Osteoblast (primary cell): Measurements from ENCODE around the gene PARD3. TPM values are rescaled to one million over a fixed set of nuclear protein-coding genes. Genes with fewer than 3 reads are reported as not detected.

ENCODE experiments used
- DNase-seq: peaks from one replicate; pipeline ENCODE4 v3.0.0; 2011; ENCODE audit warnings: low spot score, mixed read lengths; ENCODE audit not compliant: insufficient read length; ENCODE audit errors: missing footprints
- H2AFZ ChIP-seq: 2 replicates; pipeline ENCODE4 v1.6.0; 2011; ENCODE audit warnings: mild to moderate bottlenecking, low read length
- H3K27ac ChIP-seq: 2 replicates; pipeline ENCODE4 v1.5.1; 2011; ENCODE audit warnings: mild to moderate bottlenecking, low read depth, low read length, moderate library complexity
- H3K27me3 ChIP-seq: 2 replicates; pipeline ENCODE4 v1.6.0; 2012; ENCODE audit warnings: mild to moderate bottlenecking, control low read depth, inconsistent platforms, low read length, moderate library complexity; ENCODE audit not compliant: insufficient read depth
- H3K36me3 ChIP-seq: 2 replicates; pipeline ENCODE4 v1.5.1; 2011; ENCODE audit warnings: mild to moderate bottlenecking, low read length, control low read depth, moderate library complexity; ENCODE audit not compliant: insufficient read depth
- H3K4me1 ChIP-seq: 2 replicates; pipeline ENCODE4 v1.5.1; 2011; ENCODE audit warnings: mild to moderate bottlenecking, low read length, control low read depth, moderate library complexity; ENCODE audit not compliant: insufficient read depth
- H3K4me2 ChIP-seq: 2 replicates; pipeline ENCODE4 v1.6.0; 2011; ENCODE audit warnings: mild to moderate bottlenecking, low read length; ENCODE audit not compliant: insufficient read depth
- H3K4me3 ChIP-seq: fragments of 200-600 bp; sonication (generic); 3 replicates; pipeline ENCODE4 v1.5.1; 2012; ENCODE audit warnings: mild to moderate bottlenecking, low read length, inconsistent platforms; ENCODE audit not compliant: insufficient read depth
- H3K79me2 ChIP-seq: 2 replicates; pipeline ENCODE4 v1.6.0; 2012; ENCODE audit warnings: mild to moderate bottlenecking, low read length, control low read depth, inconsistent platforms; ENCODE audit not compliant: insufficient read depth
- H3K9me3 ChIP-seq: 2 replicates; pipeline ENCODE4 v1.5.1; 2011; ENCODE audit warnings: low read depth, low read length, control low read depth
- H4K20me1 ChIP-seq: 2 replicates; pipeline ENCODE4 v1.6.0; 2012; ENCODE audit warnings: mild to moderate bottlenecking, low read length, control low read depth; ENCODE audit not compliant: insufficient read depth
- CTCF ChIP-seq: IDR thresholded peaks from 2 replicates; pipeline ENCODE4 v1.5.1; 2011; ENCODE audit warnings: mild to moderate bottlenecking, low read depth, low read length, moderate library complexity; ENCODE audit errors: extremely low read depth
- total RNA-seq: library from RNA; depleted of rRNA; stranded (reverse); fragments of >200 nt; gene quantifications from 2 replicates; pipeline ENCODE4 v1.2.3, GENCODE V29; 2012

Gene PARD3
- total RNA-seq, 1 donor = 71.7 TPM

GRCh38 chr10:34853357-34853756 lies 38.3 kb upstream of the PARD3 start:
- Histone ChIP-seq H3K4me1 (peaks cover 5% of the 10 kb centered on the region), H3K79me2 (no peaks in the 10 kb centered on the region), H2AFZ (no peak overlapping the region), H3K27me3 (peaks cover 8% of the 10 kb centered on the region), H3K27ac (no peak overlapping the region), H3K9me3 (no peaks in the 10 kb centered on the region), H3K4me2 (no peak overlapping the region), H3K4me3 (no peak overlapping the region), H3K36me3 (no peaks in the 10 kb centered on the region), H4K20me1 (no peaks in the 10 kb centered on the region)
- TF ChIP-seq CTCF = no peak
- DNase-seq = peak; percentile 13

GRCh38 chr10:34850558-34850957 lies 35.5 kb upstream of the PARD3 start:
- TF ChIP-seq CTCF = no peak
- H3K79me2 ChIP-seq = no peaks in the 10 kb centered on the region

GRCh38 chr10:34850036-34850435 lies 34.9 kb upstream of the PARD3 start:
- Histone ChIP-seq H3K4me2 (no peak overlapping the region), H2AFZ (no peak overlapping the region), H3K4me3 (no peak overlapping the region), H3K36me3 (no peaks in the 10 kb centered on the region), H4K20me1 (no peaks in the 10 kb centered on the region), H3K27ac (no peak overlapping the region), H3K4me1 (peaks cover 5% of the 10 kb centered on the region), H3K9me3 (no peaks in the 10 kb centered on the region), H3K79me2 (no peaks in the 10 kb centered on the region), H3K27me3 (no peaks in the 10 kb centered on the region)
- no peak for DNase-seq
- no peak for TF ChIP-seq CTCF

More at GRCh38 chr10:34850558-34850957, 35.5 kb upstream of the PARD3 start:
- Histone ChIP-seq H3K27ac (no peak overlapping the region), H3K27me3 (no peaks in the 10 kb centered on the region), H3K36me3 (no peaks in the 10 kb centered on the region), H3K4me2 (no peak overlapping the region), H2AFZ (no peak overlapping the region), H3K4me1 (peaks cover 5% of the 10 kb centered on the region), H3K9me3 (no peaks in the 10 kb centered on the region), H4K20me1 (no peaks in the 10 kb centered on the region), H3K4me3 (no peak overlapping the region)
- DNase-seq = peak; percentile 3

- DNase-seq = no peak
- H3K36me3 ChIP-seq = no peaks in the 10 kb centered on the region
- H3K9me3 ChIP-seq = no peaks in the 10 kb centered on the region
- H3K4me3 ChIP-seq = no peak overlapping the region
- peaks cover 15% of the 10 kb centered on the region for H3K27me3 ChIP-seq
- H3K27ac ChIP-seq = no peak overlapping the region
- no peaks in the 10 kb centered on the region for H3K4me1 ChIP-seq
- H3K4me2 ChIP-seq = no peak overlapping the region
- H2AFZ ChIP-seq = no peak overlapping the region
- no peaks in the 10 kb centered on the region for H3K79me2 ChIP-seq
- no peaks in the 10 kb centered on the region for H4K20me1 ChIP-seq
- no peak for TF ChIP-seq CTCF
These were observed 30.0 kb upstream of the PARD3 start for GRCh38 chr10:34845070-34845469.
